Right lung (tissue), 5 donors: Measurements from ENCODE around the gene CNP. TPM values are rescaled to one million over a fixed set of nuclear protein-coding genes. Genes with fewer than 3 reads are reported as not detected.

Experiments used
- DNase-seq, 2 donors: peaks; one replicate each; pipeline ENCODE4 v3.0.0-alpha.2; 2013
- polyA plus RNA-seq, 5 donors: library from polyadenylated mRNA; unstranded; fragments of 120-200 nt; gene quantifications; one replicate each; pipeline versions ENCODE4 v1.2.1 to v1.2.3, GENCODE V29; 2013; ENCODE audit warnings: inconsistent platforms in 1 of 5, low replicate concordance in 1 of 5; ENCODE audit not compliant: insufficient read length in 5 of 5, insufficient read depth in 1 of 5

The CNP gene
- polyA plus RNA-seq, 5 donors: 49.6 to 78.5 (median 55.9) TPM

GRCh38 chr17:41939044-41939692 lies 27.4 kb upstream of the CNP start:
- DNase-seq: no peak

- DNase-seq: no peak
Observed at GRCh38 chr17:41939693-41940090, 26.9 kb upstream of the CNP start.

DNA sequence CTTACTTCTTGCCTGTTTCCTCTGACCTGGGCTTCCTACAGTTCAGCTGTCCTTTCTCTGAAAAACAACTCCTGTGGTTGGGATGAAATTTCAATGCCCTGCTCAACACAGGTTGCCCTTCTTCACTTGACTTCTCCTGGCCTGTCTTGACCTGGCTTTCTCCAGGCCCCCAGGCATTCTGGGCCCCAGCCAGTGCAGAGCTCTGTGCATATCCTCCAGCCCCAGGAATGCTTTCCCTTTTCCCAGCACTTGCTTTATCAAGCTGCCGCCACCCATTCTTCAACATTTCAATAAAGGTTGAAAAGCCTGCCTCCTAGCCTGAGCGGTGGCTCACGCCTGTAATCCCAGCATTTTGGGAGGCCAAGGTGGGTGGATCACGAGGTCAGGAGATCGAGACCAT lies 25.4 kb upstream of the CNP start:
- no peak for DNase-seq

- no peak for DNase-seq
Observed at GRCh38 chr17:41942626-41943373, 23.8 kb upstream of the CNP start.

GRCh38 chr17:41943492-41943891 lies 23.1 kb upstream of the CNP start:
- no peak for DNase-seq

DNA sequence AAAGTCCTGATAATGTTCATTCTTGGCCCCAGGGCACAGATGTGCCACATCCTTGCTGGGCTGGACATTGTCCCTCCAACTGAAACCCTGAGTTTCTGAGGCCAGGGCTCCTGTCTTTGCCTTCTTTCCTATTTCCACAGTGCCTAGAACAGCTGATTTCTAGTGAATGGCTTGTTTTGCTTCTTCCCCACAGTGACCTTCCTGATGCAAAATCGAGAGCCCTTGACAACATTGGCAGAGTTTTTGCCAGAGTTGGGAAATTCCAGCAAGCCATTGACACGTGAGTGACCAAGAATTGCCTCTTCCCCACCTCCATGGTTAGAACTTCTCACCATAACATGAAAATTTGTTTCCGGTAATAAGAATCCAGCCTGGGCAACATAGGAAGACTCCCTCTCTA lies 21.7 kb upstream of the CNP start:
- no peak for DNase-seq

DNA sequence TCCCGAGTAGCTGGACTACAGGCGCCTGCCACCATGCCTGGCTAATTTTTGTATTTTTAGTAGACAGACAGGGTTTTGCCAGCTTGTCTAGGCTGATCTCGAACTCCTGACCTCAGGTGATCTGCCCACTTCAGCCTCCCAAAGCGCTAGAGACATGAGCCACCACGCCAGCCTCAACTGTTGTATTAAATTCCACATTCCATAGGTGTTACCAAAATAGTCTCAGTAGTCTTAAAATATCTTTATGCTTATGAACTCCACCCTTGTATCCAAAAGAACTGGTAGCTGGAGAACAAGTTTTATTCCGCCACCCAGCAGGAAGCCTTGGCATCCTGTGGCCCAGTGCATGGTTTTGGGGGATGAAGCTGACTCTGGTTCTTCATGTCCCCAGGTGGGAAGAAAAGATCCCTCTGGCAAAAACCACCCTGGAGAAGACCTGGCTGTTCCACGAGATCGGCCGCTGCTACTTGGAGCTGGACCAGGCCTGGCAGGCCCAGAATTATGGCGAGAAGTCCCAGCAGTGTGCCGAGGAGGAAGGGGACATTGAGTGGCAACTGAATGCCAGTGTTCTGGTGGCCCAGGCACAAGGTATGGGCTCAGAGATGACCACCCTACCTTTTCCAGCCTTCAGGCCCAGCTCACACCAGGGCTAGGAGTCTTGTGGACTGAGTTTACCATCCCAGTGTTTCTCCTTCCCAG lies 17.7 kb upstream of the CNP start:
- no peak for DNase-seq

GRCh38 chr17:41956522-41956921 lies 10.1 kb upstream of the CNP start:
- no peak for DNase-seq

- no peak for DNase-seq
Observed at GRCh38 chr17:41957031-41957868, 9.3 kb upstream of the CNP start.

DNA sequence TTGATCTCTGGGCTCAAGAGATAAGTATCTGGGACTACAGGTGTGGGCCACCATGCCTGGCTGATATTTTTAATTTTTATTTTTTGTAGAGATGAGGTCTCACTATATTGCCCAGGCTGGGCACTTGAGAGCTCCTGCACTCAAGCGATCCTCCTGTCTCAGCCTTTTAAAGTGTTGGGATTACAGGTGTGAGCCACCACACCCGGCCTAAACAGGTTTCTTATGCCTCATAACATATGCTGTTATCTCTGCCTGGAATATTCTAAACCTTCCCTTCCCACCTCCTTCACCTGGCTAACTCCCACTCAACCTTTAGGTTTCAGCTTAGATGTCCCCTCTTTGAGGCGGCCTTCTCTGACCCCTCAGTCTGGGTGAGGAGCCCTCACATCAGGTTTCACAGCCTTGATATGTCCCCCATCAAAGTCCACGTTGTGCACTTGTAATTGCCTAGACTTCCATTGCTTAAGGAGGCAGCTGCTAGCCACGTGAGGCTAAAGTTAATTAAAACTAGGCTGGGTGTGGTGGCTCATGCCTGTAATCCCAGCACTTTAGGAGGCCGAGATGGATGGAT lies 8.6 kb upstream of the CNP start:
- DNase-seq: no peak

DNA sequence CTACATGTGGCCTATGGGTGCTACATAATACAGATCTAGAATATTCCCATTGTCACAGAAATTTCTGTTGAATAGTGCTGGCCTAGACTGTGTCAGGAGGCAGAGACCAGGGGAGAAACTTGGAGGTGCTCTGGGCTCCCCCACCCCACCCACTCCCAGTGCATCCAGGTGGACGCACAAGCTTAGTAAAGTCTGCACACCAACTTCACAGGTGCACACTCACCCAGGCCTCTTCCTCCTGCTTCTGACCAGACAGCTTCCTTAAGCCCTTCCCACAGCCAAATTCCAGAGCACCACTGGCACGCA lies 7.6 kb upstream of the CNP start:
- no peak for DNase-seq

- DNase-seq: no peak
Observed at GRCh38 chr17:41959336-41960095, 7.1 kb upstream of the CNP start.

DNA sequence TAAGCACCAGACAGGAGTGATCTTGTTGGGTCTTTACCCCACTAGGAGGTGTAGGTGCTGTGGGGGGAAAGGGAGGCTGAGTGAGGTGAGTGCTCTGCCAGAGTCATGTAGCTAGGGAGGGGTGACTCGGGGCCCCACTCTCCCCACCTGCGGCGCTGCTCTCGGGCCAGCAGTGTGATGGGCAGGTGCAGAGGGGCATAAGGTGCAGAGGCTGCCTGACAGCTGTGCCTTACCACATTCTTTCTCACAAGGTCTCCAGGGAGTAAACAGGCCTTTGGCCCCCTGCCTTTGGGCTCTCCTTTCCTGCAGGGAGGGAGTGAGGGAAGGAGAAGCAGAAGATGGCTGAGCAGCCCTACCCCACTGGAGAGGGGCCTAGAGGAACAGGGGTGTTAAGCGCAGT lies 4.5 kb upstream of the CNP start:
- DNase-seq: no peak

GRCh38 chr17:41962768-41963434 lies 3.7 kb upstream of the CNP start:
- peak; percentile 59 to 67 for DNase-seq

GRCh38 chr17:41965694-41966462 lies 717 bp upstream of the CNP start:
- DNase-seq: peak; percentile 51 to 52

- no peak for DNase-seq
Observed at GRCh38 chr17:41967141-41967920, 736 bp downstream of the CNP start.

GRCh38 chr17:41967921-41968578 lies 1.5 kb downstream of the CNP start:
- no peak for DNase-seq

- DNase-seq: no peak
Observed at GRCh38 chr17:41968676-41969075, 2.1 kb downstream of the CNP start.
